Right lobe of liver (tissue), 4 donors: ENCODE results near the gene BTC.

Source experiments
- POLR2A ChIP-seq: fragments of 450-650 bp; IDR thresholded peaks from one replicate; pipeline ENCODE4 v1.6.1; 2017; ENCODE audit warnings: antibody characterized with exemption, mild to moderate bottlenecking
- TF ChIP-seq, protein P1 (sequence below), 4 donors: fragments of 200-600 bp in 3 of 4; fragments of 450-650 bp in 1 of 4; IDR thresholded peaks; one replicate each; pipeline versions ENCODE4 v1.5.1 to v1.8.0; 2016 to 2022; ENCODE audit warnings: antibody characterized with exemption in 4 of 4, mild to moderate bottlenecking in 2 of 4
- donor health status: DM: no; HTN: no; CAD: no.
- donor health status: DM: no; HTN: no; CAD: no.
- donor health status: DM: no; HTN: yes; CAD: no.

- TF ChIP-seq, protein P1, sequence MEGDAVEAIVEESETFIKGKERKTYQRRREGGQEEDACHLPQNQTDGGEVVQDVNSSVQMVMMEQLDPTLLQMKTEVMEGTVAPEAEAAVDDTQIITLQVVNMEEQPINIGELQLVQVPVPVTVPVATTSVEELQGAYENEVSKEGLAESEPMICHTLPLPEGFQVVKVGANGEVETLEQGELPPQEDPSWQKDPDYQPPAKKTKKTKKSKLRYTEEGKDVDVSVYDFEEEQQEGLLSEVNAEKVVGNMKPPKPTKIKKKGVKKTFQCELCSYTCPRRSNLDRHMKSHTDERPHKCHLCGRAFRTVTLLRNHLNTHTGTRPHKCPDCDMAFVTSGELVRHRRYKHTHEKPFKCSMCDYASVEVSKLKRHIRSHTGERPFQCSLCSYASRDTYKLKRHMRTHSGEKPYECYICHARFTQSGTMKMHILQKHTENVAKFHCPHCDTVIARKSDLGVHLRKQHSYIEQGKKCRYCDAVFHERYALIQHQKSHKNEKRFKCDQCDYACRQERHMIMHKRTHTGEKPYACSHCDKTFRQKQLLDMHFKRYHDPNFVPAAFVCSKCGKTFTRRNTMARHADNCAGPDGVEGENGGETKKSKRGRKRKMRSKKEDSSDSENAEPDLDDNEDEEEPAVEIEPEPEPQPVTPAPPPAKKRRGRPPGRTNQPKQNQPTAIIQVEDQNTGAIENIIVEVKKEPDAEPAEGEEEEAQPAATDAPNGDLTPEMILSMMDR (IDR thresholded peaks at IDR 0.05) = no peak
- no peak for TF ChIP-seq POLR2A
Measured at GRCh38 chr4:74764119-74764518, 30.2 kb downstream of the BTC start.
